WTC11 (cell line): Measurements from ENCODE around the gene WDR48. TPM values are rescaled to one million over a fixed set of nuclear protein-coding genes. Genes with fewer than 3 reads are reported as not detected.

Experiments used
- ATAC-seq: fragments of 200-7000 bp; cut with Tn5 transposase; 2 replicates; pipeline ENCODE4 v1.10.0; 2021; ENCODE audit warnings: mild to moderate bottlenecking, moderate library complexity
- CTCF ChIA-PET: fragments of 300-600 bp; sonication (Branson Sonifier 250); formaldehyde crosslinking; loops from one replicate; lab custom pipeline; 2021; ENCODE audit warnings: antibody characterized with exemption; lab: Charles Lee
- POLR2A ChIA-PET: fragments of 350-600 bp; sonication (Branson Sonifier 250); formaldehyde crosslinking; loops from one replicate; lab custom pipeline; 2021; ENCODE audit warnings: antibody characterized with exemption; lab: Charles Lee
- DNase-seq: peaks from one replicate; pipeline ENCODE4 v3.0.0; 2021; ENCODE audit warnings: low spot score
- H3K27ac Mint-ChIP-seq: 2 replicates; pipeline ENCODE4 v1.8.0; 2021; ENCODE audit warnings: mixed read lengths
- H3K27me3 Mint-ChIP-seq: 2 replicates; pipeline ENCODE4 v1.8.0; 2021; ENCODE audit warnings: low read depth, mild to moderate bottlenecking, moderate library complexity, mixed read lengths
- H3K36me3 Mint-ChIP-seq: 2 replicates; pipeline ENCODE4 v1.8.0; 2021; ENCODE audit warnings: mixed read lengths
- H3K4me1 Mint-ChIP-seq: 2 replicates; pipeline ENCODE4 v1.8.0; 2022; ENCODE audit warnings: mixed read lengths
- H3K4me3 Mint-ChIP-seq: 2 replicates; pipeline ENCODE4 v1.8.0; 2021; ENCODE audit warnings: mild to moderate bottlenecking, moderate library complexity, mixed read lengths
- H3K9me3 Mint-ChIP-seq: 2 replicates; pipeline ENCODE4 v1.8.0; 2021; ENCODE audit warnings: mixed read lengths
- AR ChIP-seq: fragments of 250-450 bp; sonication (Bioruptor Pico); IDR thresholded peaks from 2 replicates; pipeline ENCODE4 v1.9.0; 2021; ENCODE audit warnings: mild to moderate bottlenecking
- ATF1 ChIP-seq: sonication (generic); formaldehyde crosslinking; IDR thresholded peaks from 2 replicates; pipeline ENCODE4 v1.8.1; 2023; ENCODE audit warnings: mild to moderate bottlenecking, moderate library complexity, missing genetic modification reagents
- ATF6 ChIP-seq: sonication (generic); formaldehyde crosslinking; IDR thresholded peaks from 2 replicates; pipeline ENCODE4 v1.8.1; 2023; ENCODE audit warnings: mild to moderate bottlenecking, missing genetic modification reagents
- CDX4 ChIP-seq: fragments of 250-450 bp; sonication (Bioruptor Pico); IDR thresholded peaks from 2 replicates; pipeline ENCODE4 v1.9.0; 2021; ENCODE audit warnings: moderate library complexity, mild to moderate bottlenecking, inconsistent platforms, borderline replicate concordance
- CREM ChIP-seq: sonication (generic); formaldehyde crosslinking; IDR thresholded peaks from 2 replicates; pipeline ENCODE4 v1.8.1; 2022; ENCODE audit warnings: mild to moderate bottlenecking, missing genetic modification reagents, moderate library complexity
- E2F5 ChIP-seq: sonication (generic); formaldehyde crosslinking; IDR thresholded peaks from 2 replicates; pipeline ENCODE4 v1.8.1; 2022; ENCODE audit warnings: mild to moderate bottlenecking, moderate library complexity, missing genetic modification reagents
- ELF4 ChIP-seq: sonication (generic); formaldehyde crosslinking; IDR thresholded peaks from 2 replicates; pipeline ENCODE4 v1.8.1; 2022; ENCODE audit warnings: low read depth, mild to moderate bottlenecking, moderate library complexity, missing genetic modification reagents
- EMX1 ChIP-seq: fragments of 250-450 bp; sonication (Bioruptor Pico); IDR thresholded peaks from 2 replicates; pipeline ENCODE4 v1.8.0; 2021; ENCODE audit warnings: mild to moderate bottlenecking
- FOXP4 ChIP-seq: sonication (generic); formaldehyde crosslinking; IDR thresholded peaks from 2 replicates; pipeline ENCODE4 v1.8.0; 2022; ENCODE audit warnings: mild to moderate bottlenecking, missing genetic modification reagents
- IRF1 ChIP-seq: sonication (generic); formaldehyde crosslinking; IDR thresholded peaks from 2 replicates; pipeline ENCODE4 v1.8.0; 2023; ENCODE audit warnings: missing genetic modification reagents
- JUN ChIP-seq: sonication (generic); formaldehyde crosslinking; IDR thresholded peaks from 2 replicates; pipeline ENCODE4 v1.8.0; 2023; ENCODE audit warnings: mild to moderate bottlenecking, missing genetic modification reagents
- KAT7 ChIP-seq: sonication (generic); formaldehyde crosslinking; IDR thresholded peaks from 2 replicates; pipeline ENCODE4 v1.8.1; 2023; ENCODE audit warnings: missing genetic modification reagents, mild to moderate bottlenecking, borderline replicate concordance
- NFE2L1 ChIP-seq: sonication (generic); formaldehyde crosslinking; IDR thresholded peaks from 2 replicates; pipeline ENCODE4 v1.8.1; 2023; ENCODE audit warnings: missing genetic modification reagents
- NR1H2 ChIP-seq: sonication (generic); formaldehyde crosslinking; IDR thresholded peaks from 2 replicates; pipeline ENCODE4 v1.9.0; 2021; ENCODE audit warnings: mild to moderate bottlenecking, moderate library complexity, missing genetic modification reagents
- NR2C2 ChIP-seq: sonication (generic); formaldehyde crosslinking; IDR thresholded peaks from 2 replicates; pipeline ENCODE4 v1.8.0; 2022; ENCODE audit warnings: mild to moderate bottlenecking, missing genetic modification reagents
- NR3C1 ChIP-seq: sonication (generic); formaldehyde crosslinking; conservative IDR thresholded peaks from 2 replicates; pipeline ENCODE4 v1.8.1; 2023; ENCODE audit warnings: low read depth, mild to moderate bottlenecking, missing genetic modification reagents
- RELA ChIP-seq: sonication (generic); formaldehyde crosslinking; IDR thresholded peaks from 2 replicates; pipeline ENCODE4 v1.8.1; 2022; ENCODE audit warnings: missing genetic modification reagents, mild to moderate bottlenecking, borderline replicate concordance
- TEAD1 ChIP-seq: sonication (generic); formaldehyde crosslinking; IDR thresholded peaks from 2 replicates; pipeline ENCODE4 v1.8.0; 2022; ENCODE audit warnings: mild to moderate bottlenecking, missing genetic modification reagents
- TEAD4 ChIP-seq: sonication (generic); formaldehyde crosslinking; IDR thresholded peaks from 2 replicates; pipeline ENCODE4 v1.8.0; 2022; ENCODE audit warnings: mild to moderate bottlenecking, missing genetic modification reagents
- USF2 ChIP-seq: sonication (generic); formaldehyde crosslinking; IDR thresholded peaks from 2 replicates; pipeline ENCODE4 v1.8.1; 2023; ENCODE audit warnings: mild to moderate bottlenecking, missing genetic modification reagents, moderate library complexity
- ZBTB21 ChIP-seq: sonication (generic); formaldehyde crosslinking; IDR thresholded peaks from 2 replicates; pipeline ENCODE4 v1.8.1; 2023; ENCODE audit warnings: mild to moderate bottlenecking, missing genetic modification reagents, borderline replicate concordance
- ZNF121 ChIP-seq: sonication (generic); formaldehyde crosslinking; IDR thresholded peaks from 2 replicates; pipeline ENCODE4 v1.8.0; 2023; ENCODE audit warnings: missing genetic modification reagents
- ZNF396 ChIP-seq: fragments of 250-450 bp; sonication (Bioruptor Pico); IDR thresholded peaks from 2 replicates; pipeline ENCODE4 v1.8.0; 2021; ENCODE audit warnings: mild to moderate bottlenecking, moderate library complexity, borderline replicate concordance
- ZNF416 ChIP-seq: fragments of 250-450 bp; sonication (Bioruptor Pico); IDR thresholded peaks from 2 replicates; pipeline ENCODE4 v1.9.0; 2021; ENCODE audit warnings: mild to moderate bottlenecking, inconsistent platforms
- ZNF512 ChIP-seq: sonication (generic); formaldehyde crosslinking; IDR thresholded peaks from 2 replicates; pipeline ENCODE4 v1.8.1; 2022; ENCODE audit warnings: missing genetic modification reagents, borderline replicate concordance
- total RNA-seq: library from RNA; stranded (reverse); gene quantifications from 3 replicates; pipeline ENCODE4 v1.2.3, GENCODE V29; 2021

WDR48 gene
- total RNA-seq, 1 experiment from 2014 or later = 40.9 TPM

GRCh38 chr3:39132096-39133092 lies 80.6 kb downstream of the WDR48 start (continued):
- TF ChIP-seq ATF6 (CRISPR knock-in tag) (no peak), EMX1 (CRISPR knock-in tag) (no peak), FOXP4 (CRISPR knock-in tag) (no peak), E2F5 (CRISPR knock-in tag) (no peak), RELA (CRISPR knock-in tag) (no peak), ZNF396 (CRISPR knock-in tag) (no peak), ZNF416 (CRISPR knock-in tag) (no peak), CDX4 (CRISPR knock-in tag) (no peak), TEAD1 (CRISPR knock-in tag) (no peak), ZBTB21 (no peak), CREM (CRISPR knock-in tag) (no peak), IRF1 (CRISPR knock-in tag) (no peak), ZNF121 (no peak)
- TF ChIP-seq, all 79 proteins: peak for 0

GRCh38 chr3:39133093-39133490 lies 81.3 kb downstream of the WDR48 start:
- Mint-ChIP-seq H3K36me3 (no peaks in the 10 kb centered on the region), H3K27ac (no peak overlapping the region), H3K27me3 (no peaks in the 10 kb centered on the region), H3K4me1 (no peaks in the 10 kb centered on the region), H3K4me3 (no peak overlapping the region), H3K9me3 (no peaks in the 10 kb centered on the region)
- ATAC-seq (no peak), DNase-seq (no peak)
- ChIA-PET POLR2A (no interaction called here), CTCF (interaction anchor here (1.0 to 2.4 kb wide), 3 partner anchors 7 to 159 kb away, joined by 4 to 11 read pairs (median 8); no protein-coding TSS in a partner anchor)
- no peak for TF ChIP-seq TEAD4 (CRISPR knock-in tag)
- no peak for TF ChIP-seq KAT7 (CRISPR knock-in tag)
- TF ChIP-seq ATF1 (CRISPR knock-in tag) = no peak
- no peak for TF ChIP-seq NFE2L1 (CRISPR knock-in tag)
- no peak for TF ChIP-seq ZNF512 (CRISPR knock-in tag)
- TF ChIP-seq NR2C2 (CRISPR knock-in tag) = no peak
- TF ChIP-seq NR1H2 = no peak
- no peak for TF ChIP-seq AR
- TF ChIP-seq ELF4 (CRISPR knock-in tag) = no peak
- TF ChIP-seq JUN = no peak
- no peak for TF ChIP-seq ZBTB21
- TF ChIP-seq USF2 (CRISPR knock-in tag) = no peak
- TF ChIP-seq NR3C1 (CRISPR knock-in tag) = no peak
